Measurements from ENCODE around the gene ATP2B2. TPM values are rescaled to one million over a fixed set of nuclear protein-coding genes. Genes with fewer than 3 reads are reported as not detected.

Gene ATP2B2
- total and polyA plus RNA-seq, 2 experiments from 2014 or later: 0.66 to 1.8 TPM

- Histone ChIP-seq H3K36me3 (replicated peaks; ENCODE audit: insufficient read depth, low read depth) (no peaks in the 10 kb centered on the region), H3K4me1 (ENCODE audit: insufficient read depth) (peaks cover 8% of the 10 kb centered on the region), H3K4me2 (no peak overlapping the region), H3K27ac (no peak overlapping the region), H3K4me3 (no peak overlapping the region), H3K9me2 (replicated peaks; ENCODE audit: insufficient read depth) (no peaks in the 10 kb centered on the region), H3K27me3 (no peaks in the 10 kb centered on the region), H2AFZ (no peak overlapping the region), H3K79me2 (peaks cover 24% of the 10 kb centered on the region), H3K9me3 (ENCODE audit: low read depth) (no peaks in the 10 kb centered on the region), H4K20me1 (ENCODE audit: insufficient read depth, poor library complexity, severe bottlenecking) (peaks cover 23% of the 10 kb centered on the region)
- DNase-seq (ENCODE audit: low spot score): no peak
- WGBS (ENCODE audit: low lambda C conversion rate, missing lambda C conversion rate): 94% methylated on average over 3 of the region's 3 CpGs
- TF ChIP-seq, protein P1, sequence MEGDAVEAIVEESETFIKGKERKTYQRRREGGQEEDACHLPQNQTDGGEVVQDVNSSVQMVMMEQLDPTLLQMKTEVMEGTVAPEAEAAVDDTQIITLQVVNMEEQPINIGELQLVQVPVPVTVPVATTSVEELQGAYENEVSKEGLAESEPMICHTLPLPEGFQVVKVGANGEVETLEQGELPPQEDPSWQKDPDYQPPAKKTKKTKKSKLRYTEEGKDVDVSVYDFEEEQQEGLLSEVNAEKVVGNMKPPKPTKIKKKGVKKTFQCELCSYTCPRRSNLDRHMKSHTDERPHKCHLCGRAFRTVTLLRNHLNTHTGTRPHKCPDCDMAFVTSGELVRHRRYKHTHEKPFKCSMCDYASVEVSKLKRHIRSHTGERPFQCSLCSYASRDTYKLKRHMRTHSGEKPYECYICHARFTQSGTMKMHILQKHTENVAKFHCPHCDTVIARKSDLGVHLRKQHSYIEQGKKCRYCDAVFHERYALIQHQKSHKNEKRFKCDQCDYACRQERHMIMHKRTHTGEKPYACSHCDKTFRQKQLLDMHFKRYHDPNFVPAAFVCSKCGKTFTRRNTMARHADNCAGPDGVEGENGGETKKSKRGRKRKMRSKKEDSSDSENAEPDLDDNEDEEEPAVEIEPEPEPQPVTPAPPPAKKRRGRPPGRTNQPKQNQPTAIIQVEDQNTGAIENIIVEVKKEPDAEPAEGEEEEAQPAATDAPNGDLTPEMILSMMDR (IDR thresholded peaks at IDR 0.05; ENCODE audit: poor library complexity): no peak
- no peak for TF ChIP-seq EZH2phosphoT487 (IDR thresholded peaks at IDR 0.05; ENCODE audit: low read depth, severe bottlenecking, unreplicated experiment)
- TF ChIP-seq EZH2 (IDR thresholded peaks at IDR 0.05; ENCODE audit: borderline replicate concordance): no peak
Measured at GRCh38 chr3:10312861-10313260, 192.5 kb downstream of the ATP2B2 start.

- Histone ChIP-seq H3K4me1 (ENCODE audit: insufficient read depth) (peaks cover 4% of the 10 kb centered on the region), H3K9me2 (replicated peaks; ENCODE audit: insufficient read depth) (no peaks in the 10 kb centered on the region), H3K36me3 (replicated peaks; ENCODE audit: insufficient read depth, low read depth) (no peaks in the 10 kb centered on the region), H3K79me2 (peaks cover 20% of the 10 kb centered on the region), H2AFZ (no peak overlapping the region), H3K9me3 (ENCODE audit: low read depth) (no peaks in the 10 kb centered on the region), H4K20me1 (ENCODE audit: insufficient read depth, poor library complexity, severe bottlenecking) (peaks cover 18% of the 10 kb centered on the region), H3K4me3 (no peak overlapping the region), H3K4me2 (no peak overlapping the region), H3K27ac (no peak overlapping the region), H3K27me3 (no peaks in the 10 kb centered on the region)
- 94% methylated on average over 10 of the region's 10 CpGs for WGBS (ENCODE audit: low lambda C conversion rate, missing lambda C conversion rate)
- TF ChIP-seq, protein P1 (IDR thresholded peaks at IDR 0.05; ENCODE audit: poor library complexity): no peak
- no peak for TF ChIP-seq EZH2phosphoT487 (IDR thresholded peaks at IDR 0.05; ENCODE audit: low read depth, severe bottlenecking, unreplicated experiment)
- TF ChIP-seq EZH2 (IDR thresholded peaks at IDR 0.05; ENCODE audit: borderline replicate concordance): no peak
- DNase-seq (ENCODE audit: low spot score): no peak
Measured at GRCh38 chr3:10312391-10312790, 193.0 kb downstream of the ATP2B2 start.

DNA sequence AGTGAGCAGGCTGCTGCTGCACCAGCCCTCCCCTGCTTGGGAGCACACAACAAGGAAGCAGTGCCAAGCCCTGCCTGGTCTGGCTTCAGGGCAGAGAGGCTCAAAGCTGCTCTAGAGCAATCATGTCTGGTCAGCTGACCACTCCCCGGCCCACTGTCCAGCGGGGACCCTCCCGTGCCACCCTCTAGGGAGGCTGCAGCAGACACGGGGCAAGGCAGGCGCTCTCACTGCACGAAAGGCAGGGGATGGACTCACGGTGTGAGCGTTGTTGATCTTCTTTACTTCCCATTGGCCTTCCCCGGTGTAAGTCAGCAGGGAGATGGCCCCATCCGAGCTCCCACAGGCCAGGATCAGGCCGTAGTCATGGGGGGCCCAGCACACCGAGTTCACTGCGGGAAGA lies 193.7 kb downstream of the ATP2B2 start:
- no peaks in the 10 kb centered on the region for H3K36me3 ChIP-seq (replicated peaks; ENCODE audit: insufficient read depth, low read depth)
- no peak overlapping the region for H3K4me3 ChIP-seq
- no peaks in the 10 kb centered on the region for H3K27me3 ChIP-seq
- WGBS (ENCODE audit: low lambda C conversion rate, missing lambda C conversion rate): 87% methylated on average over 13 of the region's 13 CpGs
- TF ChIP-seq EZH2phosphoT487 (IDR thresholded peaks at IDR 0.05; ENCODE audit: low read depth, severe bottlenecking, unreplicated experiment): no peak
- TF ChIP-seq, protein P1 (IDR thresholded peaks at IDR 0.05; ENCODE audit: poor library complexity): no peak
- no peak for TF ChIP-seq EZH2 (IDR thresholded peaks at IDR 0.05; ENCODE audit: borderline replicate concordance)
- H3K79me2 ChIP-seq: peaks cover 17% of the 10 kb centered on the region
- H4K20me1 ChIP-seq (ENCODE audit: insufficient read depth, poor library complexity, severe bottlenecking): peaks cover 11% of the 10 kb centered on the region
- no peak overlapping the region for H3K4me2 ChIP-seq
- no peak for DNase-seq (ENCODE audit: low spot score)
- H3K4me1 ChIP-seq (ENCODE audit: insufficient read depth): no peaks in the 10 kb centered on the region
- H3K27ac ChIP-seq: no peak overlapping the region
- H2AFZ ChIP-seq: no peak overlapping the region
- no peaks in the 10 kb centered on the region for H3K9me2 ChIP-seq (replicated peaks; ENCODE audit: insufficient read depth)
- no peaks in the 10 kb centered on the region for H3K9me3 ChIP-seq (ENCODE audit: low read depth)

- Histone ChIP-seq H3K9me3 (ENCODE audit: low read depth) (no peaks in the 10 kb centered on the region), H3K4me1 (ENCODE audit: insufficient read depth) (no peaks in the 10 kb centered on the region), H3K4me3 (no peak overlapping the region), H3K36me3 (replicated peaks; ENCODE audit: insufficient read depth, low read depth) (no peaks in the 10 kb centered on the region), H4K20me1 (ENCODE audit: insufficient read depth, poor library complexity, severe bottlenecking) (peaks cover 4% of the 10 kb centered on the region), H3K27me3 (no peaks in the 10 kb centered on the region), H3K4me2 (no peak overlapping the region), H3K27ac (no peak overlapping the region), H2AFZ (no peak overlapping the region), H3K79me2 (peaks cover 13% of the 10 kb centered on the region), H3K9me2 (replicated peaks; ENCODE audit: insufficient read depth) (no peaks in the 10 kb centered on the region)
- no peak for DNase-seq (ENCODE audit: low spot score)
- TF ChIP-seq EZH2 (IDR thresholded peaks at IDR 0.05; ENCODE audit: borderline replicate concordance) (no peak), EZH2phosphoT487 (IDR thresholded peaks at IDR 0.05; ENCODE audit: low read depth, severe bottlenecking, unreplicated experiment) (no peak)
- TF ChIP-seq, protein P1 (IDR thresholded peaks at IDR 0.05; ENCODE audit: poor library complexity): no peak
- 96% methylated on average over 2 of the region's 2 CpGs for WGBS (ENCODE audit: low lambda C conversion rate, missing lambda C conversion rate)
Measured at GRCh38 chr3:10310578-10310977, 194.8 kb downstream of the ATP2B2 start.
